GM23338 (cell line): ENCODE data around the gene HTD2. TPM values are rescaled to one million over a fixed set of nuclear protein-coding genes. Genes with fewer than 3 reads are reported as not detected.

ENCODE experiments used
- ATAC-seq: fragments of 200-7000 bp; cut with Tn5 transposase; 3 replicates; pipeline ENCODE4 v1.9.1; 2020
- DNase-seq: peaks from one replicate; pipeline ENCODE4 v3.0.0-alpha.2; 2015; ENCODE audit warnings: low spot score
- H2AFZ ChIP-seq: fragments of 200-600 bp; sonication (generic); 2 replicates; pipeline ENCODE4 v1.8.0; 2016; ENCODE audit warnings: antibody characterized with exemption, mild to moderate bottlenecking, moderate library complexity
- H3F3A ChIP-seq: fragments of 200-600 bp; sonication (generic); replicated peaks from 2 replicates; pipeline ENCODE4 v1.8.0; 2017; ENCODE audit warnings: antibody characterized with exemption, mixed run types, low read depth
- H3K27ac ChIP-seq: fragments of 200-600 bp; sonication (generic); 2 replicates; pipeline ENCODE4 v1.6.1; 2016; ENCODE audit warnings: low read depth
- H3K27me3 ChIP-seq: fragments of 200-600 bp; sonication (generic); 2 replicates; pipeline ENCODE4 v1.8.0; 2016; ENCODE audit warnings: mild to moderate bottlenecking, mixed run types, moderate library complexity; ENCODE audit not compliant: insufficient read depth
- H3K36me3 ChIP-seq: fragments of 200-600 bp; sonication (generic); 2 replicates; pipeline ENCODE4 v1.8.0; 2016; ENCODE audit warnings: mild to moderate bottlenecking; ENCODE audit not compliant: insufficient read depth
- H3K4me1 ChIP-seq: fragments of 200-600 bp; sonication (generic); 2 replicates; pipeline ENCODE4 v1.8.0; 2016; ENCODE audit warnings: mild to moderate bottlenecking, moderate library complexity; ENCODE audit not compliant: insufficient read depth
- H3K4me2 ChIP-seq: fragments of 200-600 bp; sonication (generic); 2 replicates; pipeline ENCODE4 v1.7.1; 2017; ENCODE audit warnings: mixed run types
- H3K4me3 ChIP-seq: fragments of 200-600 bp; sonication (generic); 2 replicates; pipeline ENCODE4 v1.6.1; 2016; ENCODE audit warnings: mixed run types
- H3K79me2 ChIP-seq: fragments of 200-600 bp; sonication (generic); replicated peaks from 2 replicates; pipeline ENCODE4 v1.8.0; 2017; ENCODE audit warnings: mild to moderate bottlenecking; ENCODE audit not compliant: insufficient read depth
- H3K9me2 ChIP-seq: fragments of 200-600 bp; sonication (generic); 2 replicates; pipeline ENCODE4 v1.8.0; 2017; ENCODE audit not compliant: insufficient read depth
- H4K20me1 ChIP-seq: fragments of 200-600 bp; sonication (generic); replicated peaks from 2 replicates; pipeline ENCODE4 v1.8.0; 2017; ENCODE audit warnings: mild to moderate bottlenecking; ENCODE audit not compliant: insufficient read depth
- H3K27ac Mint-ChIP-seq: 2 replicates; pipeline ENCODE4 v1.8.0; 2020; ENCODE audit warnings: inconsistent platforms, mild to moderate bottlenecking, moderate library complexity, mixed read lengths
- H3K27me3 Mint-ChIP-seq: 3 replicates; pipeline ENCODE4 v1.8.0; 2022; ENCODE audit warnings: low read depth, mild to moderate bottlenecking, moderate library complexity, mixed read lengths, inconsistent platforms; ENCODE audit not compliant: insufficient read depth, poor library complexity
- H3K36me3 Mint-ChIP-seq: 3 replicates; pipeline ENCODE4 v1.8.0; 2021; ENCODE audit warnings: low read depth, mild to moderate bottlenecking, inconsistent platforms, moderate library complexity, mixed read lengths
- H3K4me1 Mint-ChIP-seq: 3 replicates; pipeline ENCODE4 v1.8.0; 2020; ENCODE audit warnings: mild to moderate bottlenecking, inconsistent platforms, mixed read lengths
- H3K4me3 Mint-ChIP-seq: 3 replicates; pipeline ENCODE4 v1.8.0; 2021; ENCODE audit warnings: moderate library complexity, mild to moderate bottlenecking, inconsistent platforms, mixed read lengths
- H3K9me3 Mint-ChIP-seq: 3 replicates; pipeline ENCODE4 v1.8.0; 2020; ENCODE audit warnings: moderate library complexity, mild to moderate bottlenecking, inconsistent platforms, mixed read lengths
- CREB1 ChIP-seq: fragments of 250-450 bp; sonication (Bioruptor Pico); IDR thresholded peaks from 2 replicates; pipeline ENCODE4 v1.5.0; 2020; ENCODE audit warnings: low read depth, mild to moderate bottlenecking, moderate library complexity
- CTCF ChIP-seq, 2 experiments: fragments of 200-600 bp in 1 of 2; sonication (generic) in 1 of 2; conservative IDR thresholded peaks; 2 replicates each; pipeline versions ENCODE4 v1.5.1 to v1.6.1; 2016 to 2017; ENCODE audit warnings: antibody characterized with exemption in 2 of 2, low read depth in 2 of 2, mild to moderate bottlenecking in 2 of 2, moderate library complexity in 1 of 2
- ETS1 ChIP-seq: IDR thresholded peaks from 2 replicates; pipeline ENCODE4 v1.6.1; 2016; ENCODE audit warnings: antibody characterized with exemption
- EZH2 ChIP-seq: fragments of 200-600 bp; sonication (generic); IDR thresholded peaks from one replicate; pipeline ENCODE4 v1.8.0; 2017; ENCODE audit warnings: antibody characterized with exemption, mild to moderate bottlenecking, low read depth; ENCODE audit not compliant: unreplicated experiment
- EZH2phosphoT487 ChIP-seq: fragments of 200-600 bp; sonication (generic); IDR thresholded peaks from one replicate; pipeline ENCODE4 v1.8.1; 2018; ENCODE audit warnings: antibody characterized with exemption; ENCODE audit not compliant: unreplicated experiment
- JUNB ChIP-seq: IDR thresholded peaks from one replicate; pipeline ENCODE4 v1.6.1; 2016; ENCODE audit warnings: antibody characterized with exemption; ENCODE audit not compliant: unreplicated experiment
- NANOG ChIP-seq: IDR thresholded peaks from 2 replicates; pipeline ENCODE4 v1.6.1; 2016; ENCODE audit warnings: antibody characterized with exemption, borderline replicate concordance
- POLR2AphosphoS5 ChIP-seq: IDR thresholded peaks from 2 replicates; pipeline ENCODE4 v1.6.1; 2016; ENCODE audit warnings: antibody characterized with exemption, low read depth
- REST ChIP-seq: IDR thresholded peaks from one replicate; pipeline ENCODE4 v1.6.1; 2018; ENCODE audit warnings: antibody characterized with exemption; ENCODE audit not compliant: unreplicated experiment
- STAT1 ChIP-seq: IDR thresholded peaks from one replicate; pipeline ENCODE4 v1.6.1; 2016; ENCODE audit warnings: antibody characterized with exemption; ENCODE audit not compliant: unreplicated experiment
- ZNF114 ChIP-seq: fragments of 250-450 bp; sonication (Bioruptor Pico); IDR thresholded peaks from 2 replicates; pipeline ENCODE4 v1.5.0; 2020; ENCODE audit warnings: mild to moderate bottlenecking, moderate library complexity
- ZNF331 ChIP-seq: fragments of 250-450 bp; sonication (Bioruptor Pico); IDR thresholded peaks from 2 replicates; pipeline ENCODE4 v1.5.0; 2020; ENCODE audit warnings: low read depth, mild to moderate bottlenecking, moderate library complexity
- polyA plus RNA-seq: library from polyadenylated mRNA; unstranded; fragments of >200 nt; fragmentation: Nextera tagmentation; extraction: Ambion mirVana; gene quantifications from 2 replicates; pipeline ENCODE4 v1.2.1, GENCODE V29; 2016
- total RNA-seq: library from RNA; depleted of rRNA; stranded (reverse); fragments of >200 nt; shearing (Covaris generic); gene quantifications from 2 replicates; pipeline ENCODE4 v1.2.3, GENCODE V29; 2014

Gene HTD2
- total and polyA plus RNA-seq, 2 experiments from 2014 or later, result 19.3 to 24.2 TPM

- H3K27ac Mint-ChIP-seq, result no peak overlapping the region
- Histone ChIP-seq H4K20me1 (no peaks in the 10 kb centered on the region), H3K4me3 (no peak overlapping the region), H3K27me3 (no peaks in the 10 kb centered on the region), H3K36me3 (no peaks in the 10 kb centered on the region), H2AFZ (no peak overlapping the region), H3K79me2 (no peaks in the 10 kb centered on the region), H3K4me1 (peaks cover 7% of the 10 kb centered on the region; the same call in 1 of the 2 replicates), H3F3A (no peaks in the 10 kb centered on the region), H3K27ac (no peak overlapping the region), H3K4me2 (no peak overlapping the region), H3K9me2 (no peaks in the 10 kb centered on the region)
- TF ChIP-seq POLR2AphosphoS5, result no peak
- TF ChIP-seq CREB1 (CRISPR knock-in tag), result no peak
- no peak for TF ChIP-seq EZH2phosphoT487
- no peak for TF ChIP-seq STAT1
- TF ChIP-seq EZH2, result no peak
- TF ChIP-seq REST, result no peak
- no peak for TF ChIP-seq NANOG
- no peak for TF ChIP-seq CTCF (conservative IDR thresholded peaks at IDR 0.05; ENCODE audit: low read depth in 2 of 2)
- TF ChIP-seq ETS1, result no peak
- TF ChIP-seq JUNB, result no peak
- no peak overlapping the region for H3K4me3 Mint-ChIP-seq
- H3K9me3 Mint-ChIP-seq, result no peaks in the 10 kb centered on the region
- peaks cover 17% of the 10 kb centered on the region for H3K4me1 Mint-ChIP-seq
- no peak for DNase-seq
- ATAC-seq, result no peak
- no peaks in the 10 kb centered on the region for H3K27me3 Mint-ChIP-seq
- no peaks in the 10 kb centered on the region for H3K36me3 Mint-ChIP-seq
Observed at GRCh38 chr3:58361866-58362265, 55.5 kb downstream of the HTD2 start.

- H3K79me2 ChIP-seq, result no peaks in the 10 kb centered on the region
- Mint-ChIP-seq H3K9me3 (no peaks in the 10 kb centered on the region; the same call in 2 of the 3 replicates), H3K27ac (no peak overlapping the region), H3K27me3 (peaks cover 2% of the 10 kb centered on the region), H3K4me1 (peaks cover 20% of the 10 kb centered on the region), H3K4me3 (no peak overlapping the region), H3K36me3 (no peaks in the 10 kb centered on the region)
- no peaks in the 10 kb centered on the region for H3K27me3 ChIP-seq
- peaks cover 7% of the 10 kb centered on the region; the same call in 1 of the 2 replicates for H3K4me1 ChIP-seq
- ATAC-seq, result no peak
- H3K36me3 ChIP-seq, result no peaks in the 10 kb centered on the region
- H3K4me2 ChIP-seq, result no peak overlapping the region
- no peaks in the 10 kb centered on the region for H4K20me1 ChIP-seq
- no peak overlapping the region for H2AFZ ChIP-seq
- no peak overlapping the region for H3K27ac ChIP-seq
- no peaks in the 10 kb centered on the region for H3F3A ChIP-seq
- H3K9me2 ChIP-seq, result no peaks in the 10 kb centered on the region
- no peak for DNase-seq
- H3K4me3 ChIP-seq, result no peak overlapping the region
- TF ChIP-seq NANOG, result no peak
- TF ChIP-seq REST, result no peak
- no peak for TF ChIP-seq JUNB
- TF ChIP-seq ZNF331 (CRISPR knock-in tag), result no peak
- no peak for TF ChIP-seq STAT1
- no peak for TF ChIP-seq POLR2AphosphoS5
- no peak for TF ChIP-seq CTCF (conservative IDR thresholded peaks at IDR 0.05; ENCODE audit: low read depth in 2 of 2)
- no peak for TF ChIP-seq ZNF114
Observed at GRCh38 chr3:58366699-58367098, 60.4 kb downstream of the HTD2 start.
